Caco-2 (cell line): ENCODE results near the gene SH3RF2. TPM values are rescaled to one million over a fixed set of nuclear protein-coding genes. Genes with fewer than 3 reads are reported as not detected.

ENCODE experiments used
- BruUV-seq: library from RNA; stranded (reverse); fragments of 400-500 nt; replicated peaks from 2 replicates; lab custom pipeline; 2021; lab: Mats Ljungman, UMichigan
- CTCF ChIA-PET: fragments of 300-600 bp; sonication (Branson Sonifier 250); formaldehyde crosslinking; loops from one replicate; lab custom pipeline; 2022; ENCODE audit warnings: antibody characterized with exemption; lab: Charles Lee
- POLR2A ChIA-PET: fragments of 300-600 bp; sonication (Branson Sonifier 250); formaldehyde crosslinking; loops from one replicate; lab custom pipeline; 2022; ENCODE audit warnings: antibody characterized with exemption; lab: Charles Lee
- DNase-seq, 2 experiments: peaks; one replicate each; pipeline versions ENCODE4 v3.0.0 to v3.0.0-alpha.2; 2020 to 2022
- H3K27me3 ChIP-seq: replicated peaks from 2 replicates; pipeline ENCODE4 v1.6.0; 2011; ENCODE audit warnings: low read length; ENCODE audit not compliant: control insufficient read depth, insufficient read depth
- H3K36me3 ChIP-seq: 2 replicates; pipeline ENCODE4 v1.5.1; 2011; ENCODE audit warnings: low read length; ENCODE audit not compliant: control insufficient read depth, insufficient read depth
- H3K4me1 ChIP-seq: fragments of 250-450 bp; sonication (Bioruptor Pico); 2 replicates; pipeline ENCODE4 v1.5.1; 2020; ENCODE audit warnings: mild to moderate bottlenecking
- H3K4me3 ChIP-seq: 2 replicates; pipeline ENCODE4 v1.5.1; 2011; ENCODE audit warnings: low read depth, mild to moderate bottlenecking, control low read depth, low read length
- H3K9me3 ChIP-seq: fragments of 250-450 bp; sonication (Bioruptor Pico); 2 replicates; pipeline ENCODE4 v1.5.1; 2020; ENCODE audit warnings: mild to moderate bottlenecking, moderate library complexity
- H3K27ac Mint-ChIP-seq: one replicate; pipeline ENCODE4 v1.8.0; 2022; ENCODE audit warnings: mixed read lengths; ENCODE audit not compliant: unreplicated experiment
- H3K27me3 Mint-ChIP-seq: one replicate; pipeline ENCODE4 v1.8.0; 2022; ENCODE audit warnings: mixed read lengths; ENCODE audit not compliant: insufficient read depth, unreplicated experiment
- H3K36me3 Mint-ChIP-seq: one replicate; pipeline ENCODE4 v1.8.0; 2022; ENCODE audit warnings: mild to moderate bottlenecking, mixed read lengths; ENCODE audit not compliant: insufficient read depth, unreplicated experiment
- H3K4me1 Mint-ChIP-seq: one replicate; pipeline ENCODE4 v1.8.0; 2022; ENCODE audit warnings: low read depth, mixed read lengths; ENCODE audit not compliant: unreplicated experiment
- H3K4me3 Mint-ChIP-seq: one replicate; pipeline ENCODE4 v1.8.0; 2022; ENCODE audit warnings: mild to moderate bottlenecking, moderate library complexity, mixed read lengths; ENCODE audit not compliant: unreplicated experiment
- H3K9me3 Mint-ChIP-seq: one replicate; pipeline ENCODE4 v1.8.0; 2022; ENCODE audit warnings: mixed read lengths; ENCODE audit not compliant: unreplicated experiment
- intact Hi-C: fragments of 100-400 bp; cut with micrococcal nuclease; formaldehyde crosslinking; loops from one replicate; pipeline ENCODE4 v1.10.0; 2022; ENCODE audit not compliant: unreplicated experiment
- total RNA-seq: library from RNA; stranded (reverse); gene quantifications from 2 replicates; pipeline ENCODE4 v1.2.3, GENCODE V29; 2022
- TF ChIP-seq, protein P1 (sequence below), 2 experiments: fragments of 200-600 bp in 1 of 2; IDR thresholded peaks; 1 replicate in 1 of 2; 2 replicates in 1 of 2; pipeline versions ENCODE4 v1.5.1 to v1.8.0; 2011 to 2022; ENCODE audit warnings: antibody characterized with exemption in 1 of 2, control low read depth in 1 of 2, inconsistent platforms in 1 of 2, low read depth in 1 of 2, low read length in 1 of 2, mild to moderate bottlenecking in 1 of 2, moderate library complexity in 1 of 2; ENCODE audit not compliant: insufficient read depth in 1 of 2, severe bottlenecking in 1 of 2, unreplicated experiment in 1 of 2

Gene SH3RF2
- total RNA-seq, 1 experiment from 2014 or later = 49.4 TPM

DNA sequence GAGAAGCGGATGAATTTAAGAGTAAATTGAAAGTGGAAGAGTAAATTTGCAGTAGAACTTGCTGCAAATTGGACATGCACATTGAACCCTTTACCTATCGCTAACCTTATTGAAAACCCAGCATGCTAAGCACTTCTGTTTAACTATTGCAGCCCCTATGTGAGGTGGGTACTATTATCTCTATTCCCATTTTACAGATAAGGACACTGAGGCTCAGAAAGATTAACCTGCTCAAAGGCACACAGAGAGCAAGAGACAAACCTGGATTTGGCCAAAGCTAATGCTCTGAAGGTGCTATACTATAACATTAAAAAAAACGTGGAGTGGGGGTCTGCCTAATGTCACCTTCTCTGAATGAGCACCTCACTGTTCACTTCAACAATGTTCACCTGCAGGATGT, 21.0 kb downstream of the SH3RF2 start:
- ChIA-PET POLR2A (no interaction called here), CTCF (no interaction called here)
- no peaks in the 10 kb centered on the region for H3K27me3 Mint-ChIP-seq
- Histone ChIP-seq H3K9me3 (no peaks in the 10 kb centered on the region), H3K27me3 (no peaks in the 10 kb centered on the region), H3K4me3 (no peak overlapping the region), H3K36me3 (0 out of 2 replicates have a peak, but pooled peaks cover 1% of the 10 kb centered on the region), H3K4me1 (peaks cover 43% of the 10 kb centered on the region)
- intact Hi-C loops = no loop called here
- no TSS peak for BruUV-seq
- TF ChIP-seq, protein P1, sequence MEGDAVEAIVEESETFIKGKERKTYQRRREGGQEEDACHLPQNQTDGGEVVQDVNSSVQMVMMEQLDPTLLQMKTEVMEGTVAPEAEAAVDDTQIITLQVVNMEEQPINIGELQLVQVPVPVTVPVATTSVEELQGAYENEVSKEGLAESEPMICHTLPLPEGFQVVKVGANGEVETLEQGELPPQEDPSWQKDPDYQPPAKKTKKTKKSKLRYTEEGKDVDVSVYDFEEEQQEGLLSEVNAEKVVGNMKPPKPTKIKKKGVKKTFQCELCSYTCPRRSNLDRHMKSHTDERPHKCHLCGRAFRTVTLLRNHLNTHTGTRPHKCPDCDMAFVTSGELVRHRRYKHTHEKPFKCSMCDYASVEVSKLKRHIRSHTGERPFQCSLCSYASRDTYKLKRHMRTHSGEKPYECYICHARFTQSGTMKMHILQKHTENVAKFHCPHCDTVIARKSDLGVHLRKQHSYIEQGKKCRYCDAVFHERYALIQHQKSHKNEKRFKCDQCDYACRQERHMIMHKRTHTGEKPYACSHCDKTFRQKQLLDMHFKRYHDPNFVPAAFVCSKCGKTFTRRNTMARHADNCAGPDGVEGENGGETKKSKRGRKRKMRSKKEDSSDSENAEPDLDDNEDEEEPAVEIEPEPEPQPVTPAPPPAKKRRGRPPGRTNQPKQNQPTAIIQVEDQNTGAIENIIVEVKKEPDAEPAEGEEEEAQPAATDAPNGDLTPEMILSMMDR (IDR thresholded peaks at IDR 0.05; ENCODE audit: insufficient read depth in 1 of 2, low read depth in 1 of 2, low read length in 1 of 2, severe bottlenecking in 1 of 2, unreplicated experiment in 1 of 2) = no peak
- H3K27ac Mint-ChIP-seq = no peak overlapping the region
- H3K36me3 Mint-ChIP-seq = peaks cover 39% of the 10 kb centered on the region
- DNase-seq = no peak
- no peaks in the 10 kb centered on the region for H3K9me3 Mint-ChIP-seq
- peaks cover 31% of the 10 kb centered on the region for H3K4me1 Mint-ChIP-seq
- H3K4me3 Mint-ChIP-seq = no peak overlapping the region

DNA sequence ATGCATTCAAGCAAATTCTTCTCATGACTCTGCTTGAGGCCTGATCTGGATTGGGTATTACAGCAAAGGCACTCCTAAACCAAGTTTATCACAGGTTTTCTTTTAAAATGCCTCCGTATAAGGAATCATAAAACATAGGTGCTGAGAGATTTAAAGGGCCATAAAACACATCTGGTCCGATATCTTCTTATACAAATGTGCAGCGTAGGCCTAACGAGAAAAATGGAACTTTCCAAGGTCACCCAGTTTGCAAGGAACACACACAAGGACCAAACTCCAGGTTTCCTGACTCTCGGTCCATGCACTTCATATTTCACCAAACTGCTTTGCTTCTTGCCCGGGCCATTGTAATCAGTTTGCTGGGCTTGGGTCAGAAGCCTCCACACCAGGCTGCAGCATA, 22.1 kb downstream of the SH3RF2 start:
- ChIA-PET CTCF (no interaction called here), POLR2A (no interaction called here)
- no peak overlapping the region for H3K4me3 Mint-ChIP-seq
- DNase-seq = no peak
- H3K36me3 Mint-ChIP-seq = peaks cover 38% of the 10 kb centered on the region
- BruUV-seq = no TSS peak
- peaks cover 50% of the 10 kb centered on the region for H3K4me1 ChIP-seq
- TF ChIP-seq, protein P1 (IDR thresholded peaks at IDR 0.05; ENCODE audit: insufficient read depth in 1 of 2, low read depth in 1 of 2, low read length in 1 of 2, severe bottlenecking in 1 of 2, unreplicated experiment in 1 of 2) = no peak
- H3K4me3 ChIP-seq = no peak overlapping the region
- H3K9me3 ChIP-seq = no peaks in the 10 kb centered on the region
- H3K27ac Mint-ChIP-seq = no peak overlapping the region
- intact Hi-C loops = loop anchor here (2.0 kb wide), 1 partner anchor 14 kb away; no protein-coding TSS in a partner anchor
- H3K27me3 ChIP-seq = no peaks in the 10 kb centered on the region
- no peaks in the 10 kb centered on the region for H3K9me3 Mint-ChIP-seq
- H3K36me3 ChIP-seq = 0 out of 2 replicates have a peak, but pooled peaks cover 1% of the 10 kb centered on the region
- no peaks in the 10 kb centered on the region for H3K27me3 Mint-ChIP-seq
- H3K4me1 Mint-ChIP-seq = peaks cover 31% of the 10 kb centered on the region

DNA sequence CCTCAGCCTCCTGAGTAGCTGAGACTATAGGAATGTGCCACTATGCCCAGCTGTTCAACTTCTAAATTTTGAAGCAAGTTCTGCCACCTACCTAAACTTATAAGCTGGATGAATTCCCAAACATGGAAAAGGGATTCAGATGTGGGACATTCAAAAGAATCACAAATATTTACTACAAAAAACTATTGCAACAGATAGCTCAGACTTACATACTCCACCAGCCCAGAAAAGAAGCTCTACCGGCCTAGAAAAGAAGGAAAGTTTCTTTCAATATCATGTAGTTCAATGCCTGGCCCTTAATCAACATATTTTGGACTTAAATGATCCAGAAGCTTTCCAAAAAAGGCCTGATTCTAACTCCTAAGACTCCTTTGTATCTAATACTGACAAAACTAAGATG, 23.8 kb downstream of the SH3RF2 start:
- ChIA-PET POLR2A (no interaction called here), CTCF (interaction anchor here (1.3 kb wide), 1 partner anchor 23 kb away, joined by 3 read pairs; no protein-coding TSS in a partner anchor)
- no peaks in the 10 kb centered on the region for H3K27me3 Mint-ChIP-seq
- Histone ChIP-seq H3K36me3 (0 out of 2 replicates have a peak, but pooled peaks cover 1% of the 10 kb centered on the region), H3K4me1 (peaks cover 55% of the 10 kb centered on the region), H3K27me3 (no peaks in the 10 kb centered on the region), H3K4me3 (no peak overlapping the region), H3K9me3 (no peaks in the 10 kb centered on the region)
- no peaks in the 10 kb centered on the region for H3K9me3 Mint-ChIP-seq
- peaks cover 51% of the 10 kb centered on the region for H3K36me3 Mint-ChIP-seq
- intact Hi-C loops = no loop called here
- TF ChIP-seq, protein P1 (IDR thresholded peaks at IDR 0.05; ENCODE audit: insufficient read depth in 1 of 2, low read depth in 1 of 2, low read length in 1 of 2, severe bottlenecking in 1 of 2, unreplicated experiment in 1 of 2) = no peak
- peak overlapping the region; percentile 46 for H3K27ac Mint-ChIP-seq
- peaks cover 37% of the 10 kb centered on the region for H3K4me1 Mint-ChIP-seq
- no TSS peak for BruUV-seq
- DNase-seq = no peak
- H3K4me3 Mint-ChIP-seq = no peak overlapping the region
